SK-N-MC (cell line): ENCODE data around the gene TBC1D25.

Source experiments
- EZH2 ChIP-seq: fragments of 200-600 bp; sonication (generic); IDR thresholded peaks from one replicate; pipeline ENCODE4 v1.6.1; 2017; ENCODE audit warnings: antibody characterized with exemption
- FOXP2 ChIP-seq: optimal IDR thresholded peaks from 2 replicates; pipeline ENCODE3; 2011; ENCODE audit warnings: mild to moderate bottlenecking, moderate library complexity; ENCODE audit not compliant: insufficient read depth; ENCODE audit errors: extremely low read length, control extremely low read depth
- POLR2AphosphoS5 ChIP-seq: IDR thresholded peaks from 2 replicates; pipeline ENCODE4 v1.6.1; 2012; ENCODE audit warnings: mild to moderate bottlenecking, low read depth, low read length, borderline replicate concordance

GRCh38 chrX:48514868-48515460 is 24.6 kb upstream of the TBC1D25 start:
- TF ChIP-seq POLR2AphosphoS5 (no peak), EZH2 (no peak), FOXP2 (no peak)
